ENCODE data around the gene SNF8.

SNF8 gene

DNA sequence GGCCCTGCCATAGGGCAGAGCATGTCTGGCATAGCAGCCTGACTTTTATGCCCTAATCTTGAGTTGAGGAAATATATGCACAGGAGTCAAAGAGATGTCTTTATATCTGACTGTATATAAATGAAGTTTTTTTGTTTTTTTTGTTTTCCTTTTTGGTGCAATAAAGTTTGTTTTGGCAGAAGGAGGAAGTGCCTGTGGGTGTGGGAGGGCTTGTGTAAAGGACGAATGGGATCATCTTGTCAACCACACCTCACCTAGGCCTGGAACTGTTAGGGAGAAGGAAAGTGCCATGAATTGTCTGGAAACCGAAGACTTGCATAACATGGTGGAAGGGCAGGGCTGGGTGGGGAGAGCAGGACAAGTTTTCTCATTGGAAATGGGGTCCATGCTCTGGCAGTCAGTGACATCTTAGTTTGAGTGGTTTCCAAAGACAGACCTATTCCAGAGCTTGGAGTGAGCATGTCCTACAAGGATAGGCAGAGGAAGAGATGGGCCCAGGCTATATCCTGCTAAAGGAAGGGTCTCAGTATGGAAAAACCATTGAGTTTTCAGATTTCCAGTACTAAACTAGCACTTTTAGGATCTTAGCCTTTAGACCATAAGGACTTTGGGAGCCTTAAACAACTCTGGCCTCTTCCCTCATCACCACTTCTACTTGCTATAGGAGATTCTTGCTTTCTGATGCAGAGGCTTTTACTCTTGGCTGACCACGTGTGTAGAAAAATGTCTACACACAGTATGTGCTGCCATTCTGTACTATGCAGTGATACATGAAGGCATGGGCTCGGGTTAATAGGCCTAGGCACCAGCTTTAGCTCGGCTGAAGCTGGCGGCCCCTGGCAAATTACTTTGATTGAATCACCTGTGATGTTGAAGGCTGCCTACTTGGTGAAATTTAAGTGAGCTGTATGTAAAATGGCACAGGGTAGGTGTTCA lies 15.5 kb downstream of the SNF8 start:
- no peak for DNase-seq (ENCODE audit: low read depth)

DNA sequence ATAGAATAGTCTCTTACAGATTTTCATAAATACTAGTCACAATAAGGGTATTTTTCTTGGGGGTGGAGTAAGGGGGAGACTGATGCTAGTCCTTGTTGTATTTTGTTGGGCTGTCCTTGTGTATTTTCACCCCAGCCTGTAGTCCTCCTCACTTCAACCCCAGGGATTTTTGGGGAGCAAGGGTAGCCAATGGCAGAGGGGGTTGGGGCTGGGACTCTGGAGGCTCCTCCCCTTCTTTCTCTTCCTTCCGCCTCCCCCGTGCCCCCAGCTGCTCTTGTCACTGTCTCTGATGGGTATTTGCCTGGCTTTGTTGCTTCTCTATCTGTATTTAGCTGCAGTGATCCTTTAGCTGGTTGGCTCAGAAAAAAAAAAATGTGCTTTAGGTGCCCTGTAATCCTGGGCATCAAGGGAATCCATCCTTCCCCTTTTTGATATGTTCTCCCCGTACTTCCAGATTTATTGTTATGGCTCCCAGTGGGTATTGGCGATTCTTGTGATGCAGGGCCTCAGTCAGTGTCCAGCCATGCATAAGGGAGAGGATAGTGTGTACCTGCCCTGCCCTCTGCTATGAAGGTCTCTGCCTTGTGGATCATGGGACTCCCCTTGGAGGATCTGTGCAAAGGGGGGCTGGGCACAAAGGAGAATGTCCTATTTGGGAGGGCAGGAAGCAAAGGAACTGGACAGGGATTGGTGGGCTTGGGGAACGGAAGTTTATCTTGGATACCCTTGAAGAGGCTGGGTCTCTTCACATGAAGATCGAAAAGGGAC lies 16.5 kb downstream of the SNF8 start:
- no peak for DNase-seq (ENCODE audit: low read depth)

DNA sequence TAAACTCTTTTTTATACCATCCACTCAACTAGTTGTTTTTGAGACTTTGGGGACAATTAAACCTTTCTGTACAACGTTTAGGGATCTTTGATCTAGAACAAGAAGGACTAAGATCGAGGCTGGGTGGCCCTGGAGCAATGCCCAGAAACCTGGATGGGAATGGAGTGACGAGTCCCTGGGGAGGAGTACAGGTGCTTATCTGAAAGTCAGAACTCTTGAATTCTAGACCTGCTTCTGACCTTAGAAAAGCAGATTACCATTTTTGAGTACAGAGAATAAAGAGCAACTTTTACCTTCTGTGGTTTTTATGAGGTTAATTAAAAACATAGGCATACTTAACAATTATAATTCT lies 18.7 kb downstream of the SNF8 start:
- no peak for DNase-seq (ENCODE audit: low read depth)

DNA sequence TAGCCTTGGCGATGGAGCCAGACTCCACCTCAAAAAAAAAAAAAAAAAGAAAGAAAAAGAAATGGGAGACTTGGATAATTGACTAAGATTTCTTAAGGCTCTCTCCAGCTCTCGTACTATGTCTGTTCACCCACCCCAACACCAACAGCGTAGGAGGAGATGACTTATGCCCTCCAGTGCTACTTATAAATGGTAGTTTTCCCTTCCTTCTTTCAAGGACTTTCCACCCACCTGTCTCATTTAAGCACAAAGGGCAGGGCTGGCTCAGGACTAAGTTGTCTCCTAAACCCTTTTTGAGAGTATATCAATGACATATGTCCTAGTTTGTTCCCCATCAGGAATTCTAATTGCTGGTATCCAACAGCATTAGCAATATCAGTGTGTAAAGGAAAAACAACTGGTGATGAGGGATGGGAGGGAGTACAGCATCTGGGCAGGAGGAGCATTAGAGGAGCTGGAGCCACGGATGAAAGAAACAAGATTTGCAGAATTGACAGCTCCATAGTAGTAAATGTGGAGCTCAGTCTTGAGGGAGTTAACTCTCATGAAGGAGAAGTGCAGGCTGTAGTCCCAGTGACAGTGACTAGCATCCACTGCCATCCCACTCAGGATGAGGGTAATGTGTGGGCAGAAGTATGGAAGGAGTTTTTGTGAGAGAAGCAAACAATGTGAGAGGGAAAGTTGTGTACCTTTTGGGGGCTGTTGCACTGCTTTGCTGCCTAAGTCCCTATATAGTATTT lies 19.2 kb downstream of the SNF8 start:
- DNase-seq (ENCODE audit: low read depth), result no peak

DNA sequence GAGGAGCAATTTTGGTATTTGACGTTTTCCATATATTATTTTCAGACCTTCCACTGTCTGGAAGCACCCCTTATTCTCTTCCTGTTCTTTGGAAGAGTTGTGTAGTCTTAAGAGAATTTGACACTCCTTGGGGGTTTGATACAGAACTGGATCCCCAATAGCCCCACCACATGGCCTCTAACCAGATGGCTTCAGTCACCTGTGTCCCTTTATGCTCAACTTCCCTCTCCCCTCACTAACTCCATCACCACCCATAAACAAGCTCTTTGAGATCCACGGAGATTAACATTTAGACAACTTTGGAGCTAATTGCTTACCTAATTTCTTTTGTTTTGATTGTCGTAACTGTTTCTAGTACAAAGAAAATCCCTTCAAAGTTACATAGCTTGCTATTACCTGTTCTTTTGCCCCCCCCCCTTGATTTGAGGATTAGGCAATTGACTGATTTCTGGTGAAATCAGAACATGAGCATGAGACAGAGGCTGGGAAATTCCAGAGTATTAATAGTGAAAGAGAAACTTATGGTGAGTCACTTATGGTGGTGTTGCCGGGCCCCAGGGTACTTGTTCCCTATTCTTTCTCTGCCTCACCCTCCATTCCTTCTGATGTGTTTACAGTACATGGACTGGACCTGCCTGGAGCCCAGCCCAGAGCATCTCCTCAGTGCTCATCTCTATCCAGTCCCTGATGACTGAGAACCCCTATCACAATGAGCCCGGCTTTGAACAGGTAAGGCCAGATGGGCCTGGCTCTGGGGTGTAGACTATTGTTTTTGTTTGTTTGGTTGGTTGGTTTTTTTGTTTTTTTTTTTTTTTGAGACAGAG lies 29.0 kb downstream of the SNF8 start:
- DNase-seq (ENCODE audit: low read depth), result peak; percentile 66

DNA sequence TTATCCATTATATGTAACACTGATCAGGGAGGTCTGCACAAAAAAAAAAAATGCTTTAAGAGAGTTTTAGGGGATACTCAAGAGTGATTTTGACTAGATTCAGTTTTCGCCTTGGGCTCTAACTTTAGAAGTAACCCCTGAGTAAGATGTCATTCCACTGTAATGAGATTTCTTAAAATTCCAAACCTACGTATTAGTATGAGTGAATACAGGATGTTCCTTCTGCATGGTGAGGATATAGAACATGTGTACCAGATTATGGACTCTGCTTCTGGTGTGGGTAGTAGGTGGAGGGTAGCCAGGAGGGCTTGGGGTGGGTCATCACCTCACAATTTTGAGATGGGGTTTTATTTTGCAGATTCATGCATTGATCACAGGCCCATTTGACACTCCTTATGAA lies 32.2 kb downstream of the SNF8 start:
- DNase-seq (ENCODE audit: low read depth), result no peak

DNA sequence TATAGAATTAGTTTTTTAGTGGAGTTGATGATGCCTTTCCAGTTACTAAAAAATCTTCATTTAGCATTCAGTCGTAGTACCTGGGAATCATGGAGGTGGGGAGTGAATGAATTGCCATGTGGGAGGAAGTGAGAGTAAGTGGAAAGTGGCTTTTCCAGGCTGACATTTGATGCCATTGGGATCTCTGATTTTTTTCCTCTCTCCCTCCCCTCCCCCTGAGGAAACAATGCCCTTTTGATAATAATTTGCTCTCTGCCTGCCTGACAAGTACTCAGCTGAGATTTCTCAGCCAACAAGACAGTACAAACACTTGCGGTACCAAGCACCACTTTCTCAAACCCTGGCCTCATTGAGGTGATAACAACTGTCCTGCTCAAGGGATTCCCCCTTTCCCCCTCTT lies 34.3 kb downstream of the SNF8 start:
- DNase-seq (ENCODE audit: low read depth), result no peak

DNA sequence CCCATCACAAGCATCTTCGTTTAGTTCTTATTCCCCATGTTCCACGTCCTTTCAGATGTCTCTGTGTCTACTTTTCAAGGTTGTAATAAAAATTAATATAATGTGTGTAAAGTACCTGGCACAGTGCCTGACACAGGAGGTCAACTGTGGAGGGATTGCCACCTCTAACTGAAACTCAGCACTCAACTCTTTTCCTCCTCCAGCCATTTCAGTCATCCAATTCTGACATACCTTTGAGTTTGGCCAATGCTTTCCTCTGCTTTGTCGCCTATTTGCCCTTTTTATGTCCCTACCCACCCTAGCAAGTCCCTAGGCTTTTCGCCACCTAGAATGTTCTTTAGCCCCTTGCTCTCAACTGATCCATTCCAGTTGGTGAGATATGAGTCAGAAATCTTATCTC lies 34.9 kb downstream of the SNF8 start:
- DNase-seq (ENCODE audit: low read depth), result no peak

DNA sequence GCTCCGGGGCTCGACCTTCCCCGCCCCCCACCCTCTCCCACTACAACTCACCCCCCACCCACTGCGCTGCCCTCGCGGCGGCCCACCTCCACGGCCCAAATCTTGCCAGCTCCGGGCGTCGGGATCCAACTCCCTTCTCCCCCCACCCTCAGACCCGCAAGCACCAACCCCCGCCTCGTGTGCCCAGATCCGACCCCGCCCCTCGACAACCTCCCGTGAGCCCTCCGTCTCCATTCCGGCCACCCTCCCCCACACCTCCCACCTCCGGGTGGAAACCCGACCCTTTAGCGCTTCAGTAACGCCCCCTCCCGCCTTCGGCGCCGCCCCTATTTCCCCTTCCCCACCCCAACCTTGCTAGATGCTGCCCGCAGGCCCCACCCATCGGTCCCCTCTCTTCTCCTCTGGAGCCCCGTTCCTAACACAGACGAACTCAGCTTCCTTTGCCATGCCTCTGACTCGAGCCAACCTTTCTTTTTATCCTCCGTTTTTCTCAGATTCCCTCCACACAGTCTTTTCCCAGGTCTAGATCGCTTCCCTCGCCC lies 35.7 kb downstream of the SNF8 start:
- peak; percentile 59 for DNase-seq (ENCODE audit: low read depth)

DNA sequence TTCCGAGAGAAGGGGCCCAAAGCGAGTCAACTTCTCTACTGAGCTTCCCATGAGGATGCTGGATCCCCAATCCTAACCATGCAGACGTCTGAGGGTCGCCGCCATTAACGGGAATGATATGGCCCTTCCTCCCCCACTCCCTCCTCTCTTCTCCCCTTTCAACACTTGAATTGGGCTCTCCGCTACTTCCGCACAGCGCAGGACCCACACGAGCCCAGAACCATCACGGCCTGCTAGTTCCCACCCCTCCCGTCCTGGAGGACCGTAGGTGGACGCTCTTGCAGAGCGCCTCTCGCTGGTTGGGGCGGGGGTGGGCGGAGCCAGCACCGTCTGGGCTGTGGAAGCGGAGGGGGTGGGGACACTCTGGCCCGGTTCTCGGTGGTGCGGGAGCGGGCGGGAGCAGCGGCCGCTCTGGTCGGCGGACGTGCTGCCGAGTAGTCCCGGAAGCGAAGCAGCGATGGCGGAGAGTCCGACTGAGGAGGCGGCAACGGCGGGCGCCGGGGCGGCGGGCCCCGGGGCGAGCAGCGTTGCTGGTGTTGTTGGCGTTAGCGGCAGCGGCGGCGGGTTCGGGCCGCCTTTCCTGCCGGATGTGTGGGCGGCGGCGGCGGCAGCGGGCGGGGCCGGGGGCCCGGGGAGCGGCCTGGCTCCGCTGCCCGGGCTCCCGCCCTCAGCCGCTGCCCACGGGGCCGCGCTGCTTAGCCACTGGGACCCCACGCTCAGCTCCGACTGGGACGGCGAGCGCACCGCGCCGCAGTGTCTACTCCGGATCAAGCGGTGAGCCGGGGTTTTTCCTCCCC lies 36.4 kb downstream of the SNF8 start, which contains the start of gene UBE2Z:
Gene UBE2Z, plus strand, starts transcription at position 361 of the 797 bp plus-strand sequence. Its CDS starts 97 bp downstream, at position 458.
- peak; percentile 70 for DNase-seq (ENCODE audit: low read depth)

DNA sequence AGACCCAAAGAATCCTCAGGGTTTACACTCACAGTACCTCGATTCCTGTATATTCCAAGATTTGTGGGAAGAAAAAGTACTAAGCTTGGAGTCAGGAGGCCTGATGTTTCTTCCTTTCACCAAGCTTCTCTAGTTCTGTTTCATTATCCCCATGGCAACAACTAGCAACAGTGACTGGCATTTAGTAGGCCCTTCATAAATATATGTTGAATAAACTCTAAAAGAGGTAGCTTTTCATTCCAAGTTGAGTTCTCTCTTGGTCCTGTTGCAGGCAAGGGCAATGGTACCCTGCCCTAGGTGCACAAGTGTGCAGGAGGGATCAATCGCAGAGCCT lies 37.0 kb downstream of the SNF8 start:
- DNase-seq (ENCODE audit: low read depth), result no peak

DNA sequence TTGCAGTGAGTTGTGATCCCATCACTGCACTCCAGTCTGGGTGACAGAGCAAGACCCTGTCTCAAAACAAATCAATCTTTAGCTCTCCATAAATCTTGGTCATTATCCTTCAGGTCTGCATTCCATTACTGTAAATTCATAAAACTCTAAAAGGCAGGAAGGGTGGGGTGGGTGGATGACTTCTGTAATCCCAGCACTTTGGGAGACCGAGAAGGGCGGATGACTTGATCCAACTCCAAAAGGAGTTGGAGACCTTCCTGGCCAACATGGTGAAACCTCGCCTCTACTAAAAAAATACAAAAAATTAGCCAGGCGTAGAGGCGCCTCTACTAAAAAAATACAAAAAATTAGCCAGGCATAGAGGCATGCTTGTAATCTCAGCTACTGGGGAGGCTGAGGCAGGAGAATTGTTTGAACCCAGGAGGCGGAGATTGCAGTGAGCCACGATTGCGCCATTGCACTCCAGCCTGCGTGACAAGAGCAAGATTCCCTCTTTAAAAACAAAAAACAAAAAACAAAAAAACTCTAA lies 38.6 kb downstream of the SNF8 start:
- no peak for DNase-seq (ENCODE audit: low read depth)

DNA sequence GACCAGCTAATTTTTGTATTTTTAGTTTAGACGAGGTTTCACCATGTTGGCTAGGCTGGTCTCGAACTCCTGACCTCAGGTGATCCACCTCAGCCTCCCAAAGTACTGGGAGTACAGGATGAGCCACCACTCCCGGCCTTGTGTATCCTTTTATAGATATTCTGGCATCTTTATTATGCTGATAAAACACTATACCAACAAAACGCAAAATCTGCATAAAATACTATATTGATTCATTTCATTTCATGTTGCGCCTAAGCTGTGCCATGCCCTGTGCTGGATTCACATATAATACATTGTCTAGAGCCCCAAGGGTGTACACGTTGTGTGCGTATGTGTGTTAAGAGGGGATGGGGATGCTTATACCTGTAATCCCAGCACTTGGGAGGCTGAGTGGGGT lies 40.2 kb downstream of the SNF8 start:
- no peak for DNase-seq (ENCODE audit: low read depth)

DNA sequence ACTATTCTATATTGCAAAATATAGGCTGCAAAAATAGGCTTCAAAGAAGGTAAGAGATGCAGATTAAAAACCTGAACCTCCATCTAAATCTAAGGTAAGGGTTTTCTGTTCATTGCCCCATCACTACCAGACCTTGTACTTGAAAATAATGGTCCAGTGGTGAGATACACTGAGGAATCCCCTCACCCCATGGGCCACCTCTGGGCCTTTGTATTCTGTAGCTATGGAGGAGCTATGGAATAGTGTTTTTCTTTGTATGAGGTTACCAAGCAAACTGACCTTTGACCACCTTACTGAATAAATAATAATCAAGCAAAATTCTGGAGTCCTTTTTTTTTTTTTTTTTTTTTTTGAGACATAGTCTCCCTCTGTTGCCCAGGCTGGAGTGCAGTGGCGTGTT lies 41.2 kb downstream of the SNF8 start:
- DNase-seq (ENCODE audit: low read depth), result no peak

DNA sequence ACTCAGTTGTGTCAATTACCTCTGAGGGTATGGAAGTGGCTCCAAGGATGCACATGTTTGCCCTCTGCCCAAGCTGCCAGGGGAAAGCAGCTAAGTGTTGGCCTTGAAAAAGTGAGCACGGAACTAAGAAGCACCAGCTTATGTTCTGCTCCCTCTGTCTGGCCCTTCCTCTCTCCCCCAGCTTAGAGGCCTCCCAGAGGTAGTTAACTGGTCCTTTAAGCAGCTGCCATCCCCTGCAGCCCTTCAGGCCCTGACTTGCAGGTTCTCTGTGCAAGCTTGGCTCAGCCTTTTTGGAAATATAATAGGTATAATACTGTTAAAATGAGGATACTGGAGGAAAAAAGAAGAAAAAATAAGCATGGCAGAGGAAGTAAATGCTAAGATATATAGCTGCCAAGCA lies 43.4 kb downstream of the SNF8 start:
- DNase-seq (ENCODE audit: low read depth), result no peak

DNA sequence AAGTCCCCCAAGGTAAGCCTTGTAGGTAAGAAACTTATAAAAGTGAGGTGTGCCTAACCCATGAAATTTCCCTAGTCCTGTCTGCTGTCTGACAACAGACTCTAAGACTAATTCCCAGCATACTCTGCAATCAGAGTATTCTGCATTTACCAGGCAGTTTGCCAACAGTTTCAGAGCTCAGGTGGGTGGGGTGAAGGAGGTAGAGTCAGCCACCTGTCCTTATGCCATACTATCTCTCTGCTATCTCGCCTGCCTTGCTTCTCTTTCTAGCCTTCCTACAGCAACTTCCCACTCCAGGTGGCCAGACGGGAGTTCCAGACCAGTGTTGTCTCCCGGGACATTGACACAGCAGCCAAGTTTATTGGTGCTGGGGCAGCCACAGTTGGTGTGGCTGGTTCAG lies 49.8 kb downstream of the SNF8 start:
- DNase-seq (ENCODE audit: low read depth), result no peak

DNA sequence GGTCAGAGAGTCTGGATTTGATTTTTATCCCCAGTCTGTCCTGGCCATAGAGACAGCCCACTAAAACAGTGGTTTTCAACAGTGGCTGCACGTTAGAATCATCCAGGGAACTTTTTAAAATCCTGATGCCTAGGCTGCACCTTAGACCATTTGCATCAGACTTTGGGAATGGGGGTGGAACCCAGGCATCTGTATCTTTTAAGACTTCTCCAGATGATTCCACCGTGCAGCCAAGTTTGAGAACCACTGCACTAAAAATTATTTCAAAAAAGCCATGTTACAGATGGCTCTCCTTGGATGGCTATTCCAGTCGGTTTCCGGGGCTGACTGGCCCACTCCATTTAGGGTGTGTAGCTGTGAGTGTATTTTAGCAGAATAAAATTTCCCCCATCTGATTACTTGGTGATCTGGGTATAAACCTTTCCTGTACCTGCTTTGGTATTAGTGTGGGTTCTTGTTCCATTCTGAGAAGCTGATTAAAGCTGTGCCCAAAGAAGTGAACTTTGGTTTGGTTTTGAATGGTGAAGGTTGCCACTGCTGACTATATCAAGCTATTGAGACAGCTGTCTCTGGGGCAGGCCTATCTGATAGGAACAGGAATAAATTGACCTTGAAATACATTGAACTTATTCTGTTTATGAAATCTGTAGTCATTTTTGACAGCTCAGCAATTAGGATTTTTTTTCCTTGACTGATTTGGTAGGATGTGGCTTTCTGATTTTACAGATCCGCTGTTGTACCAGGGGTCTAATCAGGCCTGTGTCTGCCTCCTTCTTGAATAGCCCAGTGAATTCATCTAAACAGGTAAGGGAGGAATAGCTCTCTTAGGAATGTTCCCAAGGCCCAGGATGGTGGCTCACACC lies 50.8 kb downstream of the SNF8 start:
- no peak for DNase-seq (ENCODE audit: low read depth)

DNA sequence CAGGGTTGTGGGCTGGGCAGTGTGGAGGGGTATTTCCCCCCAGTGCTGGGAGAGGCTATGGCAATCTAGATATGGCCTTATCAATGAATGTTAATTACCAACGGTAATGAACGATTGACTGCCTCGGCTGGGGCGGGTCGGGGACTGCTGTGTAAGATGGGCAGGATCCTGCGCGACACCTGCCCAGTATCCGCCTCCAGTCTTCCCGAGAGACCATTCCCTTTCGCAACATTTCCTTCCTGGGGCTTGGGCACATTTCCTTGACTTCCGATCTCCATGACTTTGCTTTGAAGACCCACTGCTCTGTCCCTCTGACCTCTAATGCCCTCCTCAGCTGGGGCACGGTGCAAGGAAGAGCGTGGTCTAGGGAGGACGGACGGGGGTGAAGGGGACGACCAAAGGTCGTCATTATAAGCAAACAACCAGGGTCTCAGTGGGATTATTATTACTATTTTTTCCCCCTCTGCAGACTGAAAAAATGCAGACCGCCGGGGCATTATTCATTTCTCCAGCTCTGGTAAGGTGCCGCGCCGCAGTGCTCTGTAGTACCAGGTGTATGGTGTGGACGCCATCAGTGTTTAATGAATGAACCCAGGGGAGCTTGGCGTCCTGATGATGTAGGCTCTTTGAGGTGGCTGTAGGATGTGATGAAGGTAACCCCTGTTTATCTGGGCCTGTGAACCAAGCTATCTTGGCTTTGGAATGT lies 51.5 kb downstream of the SNF8 start:
- no peak for DNase-seq (ENCODE audit: low read depth)

DNA sequence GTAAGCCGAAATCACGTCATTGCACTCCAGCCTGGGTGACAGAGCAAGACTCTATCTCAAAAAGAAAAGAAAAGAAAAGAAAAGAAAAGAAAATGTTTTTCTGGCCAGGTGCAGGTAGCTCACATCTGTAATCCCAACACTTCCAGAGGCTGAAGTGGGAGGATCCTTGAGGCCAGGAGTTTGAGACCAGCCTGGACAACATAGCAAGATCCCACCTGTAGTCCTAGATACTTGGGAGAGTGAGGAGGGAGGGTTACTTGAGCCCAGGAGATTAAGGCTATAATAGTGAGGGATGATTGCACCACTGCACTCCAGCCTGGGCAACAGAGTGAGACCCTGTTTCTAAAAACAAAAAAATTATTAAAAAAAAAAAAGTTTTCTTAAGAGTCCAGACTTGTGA lies 54.6 kb downstream of the SNF8 start:
- no peak for DNase-seq (ENCODE audit: low read depth)
